ENCODE measurements around the gene ERCC6.
A peak's percentile ranks its signal among the peaks of the same experiment; 100 is the strongest.

The ERCC6 gene

GRCh38 chr10:49505589-49505988, 33.3 kb downstream of the ERCC6 start:
- Mint-ChIP-seq H3K27me3 (peaks cover 24% of the 10 kb centered on the region), H3K9me3 (no peaks in the 10 kb centered on the region), H3K27ac (no peak overlapping the region), H3K4me1 (peaks cover 16% of the 10 kb centered on the region), H3K4me3 (no peak overlapping the region)
- DNase-seq (no peak), ATAC-seq (no peak)

GRCh38 chr10:49505076-49505475, 33.8 kb downstream of the ERCC6 start:
- no peak overlapping the region for H3K4me3 Mint-ChIP-seq
- H3K27me3 Mint-ChIP-seq: peaks cover 19% of the 10 kb centered on the region
- H3K4me1 Mint-ChIP-seq: peaks cover 16% of the 10 kb centered on the region
- no peak overlapping the region for H3K27ac Mint-ChIP-seq
- ATAC-seq: no peak
- no peak for DNase-seq
- H3K9me3 Mint-ChIP-seq: no peaks in the 10 kb centered on the region

GRCh38 chr10:49504528-49504927, 34.4 kb downstream of the ERCC6 start:
- peaks cover 16% of the 10 kb centered on the region for H3K4me1 Mint-ChIP-seq
- ATAC-seq (no peak), DNase-seq (no peak)
- no peak overlapping the region for H3K4me3 Mint-ChIP-seq
- peaks cover 14% of the 10 kb centered on the region for H3K27me3 Mint-ChIP-seq
- no peaks in the 10 kb centered on the region for H3K9me3 Mint-ChIP-seq
- no peak overlapping the region for H3K27ac Mint-ChIP-seq

- peaks cover under 1% of the 10 kb centered on the region for H3K4me1 Mint-ChIP-seq
- no peak for ATAC-seq
- peaks cover 10% of the 10 kb centered on the region for H3K27me3 Mint-ChIP-seq
- H3K27ac Mint-ChIP-seq: no peak overlapping the region
- no peak overlapping the region for H3K4me3 Mint-ChIP-seq
- DNase-seq: no peak
- no peaks in the 10 kb centered on the region for H3K9me3 Mint-ChIP-seq
Observed at GRCh38 chr10:49502358-49502757, 36.6 kb downstream of the ERCC6 start.

GRCh38 chr10:49500412-49500811, 38.5 kb downstream of the ERCC6 start:
- Mint-ChIP-seq H3K27ac (no peak overlapping the region), H3K4me1 (no peaks in the 10 kb centered on the region), H3K4me3 (no peak overlapping the region), H3K27me3 (no peaks in the 10 kb centered on the region), H3K9me3 (no peaks in the 10 kb centered on the region)
- ATAC-seq (no peak), DNase-seq (no peak)

- no peaks in the 10 kb centered on the region for H3K4me1 Mint-ChIP-seq
- no peak overlapping the region for H3K4me3 Mint-ChIP-seq
- DNase-seq: no peak
- H3K9me3 Mint-ChIP-seq: no peaks in the 10 kb centered on the region
- H3K27me3 Mint-ChIP-seq: no peaks in the 10 kb centered on the region
- H3K27ac Mint-ChIP-seq: no peak overlapping the region
- ATAC-seq: no peak
Observed at GRCh38 chr10:49499305-49499851, 39.5 kb downstream of the ERCC6 start.

GRCh38 chr10:49498425-49498824, 40.5 kb downstream of the ERCC6 start:
- H3K9me3 Mint-ChIP-seq: no peaks in the 10 kb centered on the region
- H3K4me1 Mint-ChIP-seq: no peaks in the 10 kb centered on the region
- DNase-seq (no peak), ATAC-seq (no peak)
- no peaks in the 10 kb centered on the region for H3K27me3 Mint-ChIP-seq
- no peak overlapping the region for H3K4me3 Mint-ChIP-seq
- no peak overlapping the region for H3K27ac Mint-ChIP-seq

GRCh38 chr10:49497358-49497757, 41.6 kb downstream of the ERCC6 start:
- H3K4me1 Mint-ChIP-seq: peaks cover 4% of the 10 kb centered on the region
- ATAC-seq: no peak
- H3K4me3 Mint-ChIP-seq: no peak overlapping the region
- no peak overlapping the region for H3K27ac Mint-ChIP-seq
- no peak for DNase-seq
- no peaks in the 10 kb centered on the region for H3K9me3 Mint-ChIP-seq
- no peaks in the 10 kb centered on the region for H3K27me3 Mint-ChIP-seq

GRCh38 chr10:49488056-49488717, 50.7 kb downstream of the ERCC6 start:
- no peaks in the 10 kb centered on the region for H3K9me3 Mint-ChIP-seq
- ATAC-seq (no peak), DNase-seq (no peak)
- H3K4me3 Mint-ChIP-seq: no peak overlapping the region
- peaks cover 19% of the 10 kb centered on the region for H3K4me1 Mint-ChIP-seq
- no peak overlapping the region for H3K27ac Mint-ChIP-seq
- no peaks in the 10 kb centered on the region for H3K27me3 Mint-ChIP-seq

GRCh38 chr10:49486738-49487137, 52.2 kb downstream of the ERCC6 start:
- ATAC-seq (no peak), DNase-seq (no peak)
- no peak overlapping the region for H3K4me3 Mint-ChIP-seq
- H3K27me3 Mint-ChIP-seq: no peaks in the 10 kb centered on the region
- peaks cover 15% of the 10 kb centered on the region for H3K4me1 Mint-ChIP-seq
- no peaks in the 10 kb centered on the region for H3K9me3 Mint-ChIP-seq
- no peak overlapping the region for H3K27ac Mint-ChIP-seq

- Mint-ChIP-seq H3K4me3 (no peak overlapping the region), H3K9me3 (no peaks in the 10 kb centered on the region), H3K4me1 (peaks cover 15% of the 10 kb centered on the region), H3K27me3 (no peaks in the 10 kb centered on the region), H3K27ac (no peak overlapping the region)
- no peak for DNase-seq
- peak; percentile 39 for ATAC-seq
Observed at GRCh38 chr10:49486009-49486408, 52.9 kb downstream of the ERCC6 start.

- no peaks in the 10 kb centered on the region for H3K9me3 Mint-ChIP-seq
- no peak overlapping the region for H3K4me3 Mint-ChIP-seq
- ATAC-seq (no peak), DNase-seq (no peak)
- no peak overlapping the region for H3K27ac Mint-ChIP-seq
- H3K4me1 Mint-ChIP-seq: peaks cover 15% of the 10 kb centered on the region
- H3K27me3 Mint-ChIP-seq: no peaks in the 10 kb centered on the region
Observed at GRCh38 chr10:49484486-49485235, 54.3 kb downstream of the ERCC6 start.

GRCh38 chr10:49478819-49479218, 60.1 kb downstream of the ERCC6 start:
- H3K9me3 Mint-ChIP-seq: no peaks in the 10 kb centered on the region

GRCh38 chr10:49474901-49475300, 64.0 kb downstream of the ERCC6 start:
- H3K27me3 Mint-ChIP-seq: no peaks in the 10 kb centered on the region
- no peaks in the 10 kb centered on the region for H3K4me1 Mint-ChIP-seq
- no peak overlapping the region for H3K27ac Mint-ChIP-seq
- no peak for ATAC-seq
- no peak overlapping the region for H3K4me3 Mint-ChIP-seq
- no peak for DNase-seq
- no peaks in the 10 kb centered on the region for H3K9me3 Mint-ChIP-seq

More at GRCh38 chr10:49478819-49479218, 60.1 kb downstream of the ERCC6 start:
- Mint-ChIP-seq H3K4me3 (no peak overlapping the region), H3K4me1 (no peaks in the 10 kb centered on the region), H3K27me3 (no peaks in the 10 kb centered on the region), H3K27ac (no peak overlapping the region)
- ATAC-seq: no peak
- DNase-seq: no peak

- no peak for DNase-seq
- H3K27ac Mint-ChIP-seq: no peak overlapping the region
Observed at GRCh38 chr10:49471532-49471931, 67.4 kb downstream of the ERCC6 start.

GRCh38 chr10:49465736-49466135, 73.2 kb downstream of the ERCC6 start:
- DNase-seq: no peak
- ATAC-seq: no peak
- Mint-ChIP-seq H3K9me3 (peaks cover 8 to 21% of the 10 kb centered on the region in 2 donors), H3K4me1 (no peaks in the 10 kb centered on the region), H3K27me3 (no peaks in the 10 kb centered on the region), H3K27ac (no peak overlapping the region), H3K4me3 (no peak overlapping the region)

More at GRCh38 chr10:49471532-49471931, 67.4 kb downstream of the ERCC6 start:
- Mint-ChIP-seq H3K4me1 (no peaks in the 10 kb centered on the region), H3K4me3 (no peak overlapping the region), H3K27me3 (no peaks in the 10 kb centered on the region), H3K9me3 (no peaks in the 10 kb centered on the region)
- ATAC-seq: no peak

Data from stimulated activated naive CD8-positive, alpha-beta T cell treated with anti-CD3 and anti-CD28 coated beads, Interleukin-15, amount 100 ng/mL, for 72 hours (primary cell).